ENCODE data around the gene MYOT.

The MYOT gene

GRCh38 chr5:137933491-137933911 is 65.8 kb downstream of the MYOT start:
- no peak for TF ChIP-seq CTCF (IDR thresholded peaks at IDR 0.05; ENCODE audit: insufficient read depth, missing control alignments)
- FAIRE-seq: no peak
- DNase-seq (ENCODE audit: insufficient read length, low spot score): no peak

GRCh38 chr5:137935190-137935589 is 67.5 kb downstream of the MYOT start:
- no peak for TF ChIP-seq CTCF (IDR thresholded peaks at IDR 0.05; ENCODE audit: insufficient read depth, missing control alignments)
- DNase-seq (ENCODE audit: insufficient read length, low spot score) (no peak), FAIRE-seq (no peak)

GRCh38 chr5:137935694-137936093 is 68.0 kb downstream of the MYOT start:
- FAIRE-seq (no peak), DNase-seq (ENCODE audit: insufficient read length, low spot score) (no peak)
- no peak for TF ChIP-seq CTCF (IDR thresholded peaks at IDR 0.05; ENCODE audit: insufficient read depth, missing control alignments)

Measured in D721Med (cell line).